HepG2 (cell line): ENCODE results near the gene ZFPM1. TPM values are rescaled to one million over a fixed set of nuclear protein-coding genes. Genes with fewer than 3 reads are reported as not detected.

Experiments used
- ASH2L ChIP-seq: fragments of 300-600, 200-600 bp; sonication (generic); IDR thresholded peaks from 2 replicates; pipeline ENCODE4 v1.7.0; 2017; ENCODE audit warnings: low read depth, mild to moderate bottlenecking, moderate library complexity, mixed read lengths, low read length; ENCODE audit not compliant: insufficient read length
- JARID2 ChIP-seq: sonication (generic); formaldehyde crosslinking; IDR thresholded peaks from 2 replicates; pipeline ENCODE4 v1.8.1; 2023; ENCODE audit warnings: missing genetic modification reagents, inconsistent platforms; ENCODE audit not compliant: insufficient replicate concordance
- MATR3 ChIP-seq: sonication (generic); formaldehyde crosslinking; IDR thresholded peaks from 2 replicates; pipeline ENCODE4 v1.4.0; 2020; ENCODE audit warnings: missing genetic modification reagents
- MBD4 ChIP-seq: IDR thresholded peaks from 2 replicates; pipeline ENCODE4 v1.6.1; 2012; ENCODE audit warnings: low read length, inconsistent platforms, borderline replicate concordance
- MIXL1 ChIP-seq: IDR thresholded peaks from 2 replicates; pipeline ENCODE4 v1.6.1; 2016
- PCBP1 ChIP-seq: fragments of 200-400 bp; formaldehyde crosslinking; IDR thresholded peaks from 2 replicates; pipeline ENCODE4 v1.6.1; 2017; ENCODE audit warnings: mild to moderate bottlenecking, low read depth, low read length, borderline replicate concordance
- SKIL ChIP-seq: sonication (generic); formaldehyde crosslinking; IDR thresholded peaks from 2 replicates; pipeline ENCODE4 v1.8.0; 2022; ENCODE audit warnings: missing genetic modification reagents, mild to moderate bottlenecking, moderate library complexity, borderline replicate concordance
- ZBTB25 ChIP-seq: IDR thresholded peaks from 2 replicates; pipeline ENCODE4 v1.6.1; 2018; ENCODE audit warnings: missing genetic modification reagents
- ZBTB40 ChIP-seq, 2 experiments: fragments of 450-650 bp in 1 of 2; sonication (generic) in 1 of 2; formaldehyde crosslinking in 1 of 2; IDR thresholded peaks; 2 replicates each; pipeline versions ENCODE4 v1.6.1 to v1.8.0; 2016 to 2022; ENCODE audit warnings: antibody characterized with exemption in 1 of 2, mild to moderate bottlenecking in 1 of 2, missing genetic modification reagents in 1 of 2
- ZFP1 ChIP-seq: IDR thresholded peaks from 2 replicates; pipeline ENCODE4 v1.6.1; 2016
- ZNF326 ChIP-seq: sonication (generic); formaldehyde crosslinking; IDR thresholded peaks from 2 replicates; pipeline ENCODE4 v1.4.0; 2020; ENCODE audit warnings: missing genetic modification reagents, borderline replicate concordance
- ZNF382 ChIP-seq: sonication (generic); formaldehyde crosslinking; IDR thresholded peaks from 2 replicates; pipeline ENCODE4 v1.5.0; 2020; ENCODE audit warnings: missing genetic modification reagents, mild to moderate bottlenecking, borderline replicate concordance
- ZSCAN29 ChIP-seq: sonication (generic); formaldehyde crosslinking; conservative IDR thresholded peaks from 2 replicates; pipeline ENCODE4 v1.4.0; 2020; ENCODE audit warnings: mild to moderate bottlenecking, missing genetic modification reagents
- ZSCAN30 ChIP-seq: sonication (generic); formaldehyde crosslinking; IDR thresholded peaks from 2 replicates; pipeline ENCODE4 v1.5.0; 2020; ENCODE audit warnings: mild to moderate bottlenecking, missing genetic modification reagents
- polyA plus RNA-seq, 8 experiments: library from polyadenylated mRNA; depleted of rRNA in 3 of 8; stranded (reverse) in 7 of 8; unstranded in 1 of 8; fragments of >200 nt; fragmentation: Illumina TruSeq in 4 of 8; extraction: Trizol in 4 of 8; gene quantifications; 2 replicates each; pipeline versions ENCODE4 v1.2.1 to v1.2.3, GENCODE V29; 2011 to 2016; ENCODE audit warnings: low read depth in 4 of 8, missing spikeins in 1 of 8, mixed read lengths in 1 of 8; ENCODE audit not compliant: insufficient read depth in 1 of 8
- total RNA-seq, 5 experiments: library from RNA; depleted of rRNA; stranded (reverse); fragments of >200 nt; fragmentation: Illumina TruSeq; extraction: Trizol; gene quantifications; 2 replicates each; pipeline ENCODE4 v1.2.3, GENCODE V29; 2016; ENCODE audit warnings: low read depth in 1 of 5

The ZFPM1 gene
- total and polyA plus RNA-seq, 2 of the 13 experiments (the other 11 are each of a cell fraction or from before 2014, with no cell fraction given), result 1.3 to 3.8 TPM

- TF ChIP-seq ZBTB40 (IDR thresholded peaks at IDR 0.05), result no peak
- TF ChIP-seq ZBTB40 (CRISPR knock-in tag; IDR thresholded peaks at IDR 0.05), result 0 out of 2 replicates have a peak, but pooled peaks have one; percentile 23
- TF ChIP-seq ZBTB25 (CRISPR knock-in tag), result peak; percentile 68; the same call in 1 of the 2 replicates
- TF ChIP-seq ZFP1 (CRISPR knock-in tag), result no peak
- 0 out of 2 replicates have a peak, but pooled peaks have one; percentile 40 for TF ChIP-seq SKIL (CRISPR knock-in tag)
- TF ChIP-seq ASH2L, result peak; percentile 62
- no peak for TF ChIP-seq ZNF326 (CRISPR knock-in tag)
- TF ChIP-seq ZSCAN29 (CRISPR knock-in tag), result no peak
- no peak for TF ChIP-seq ZNF382 (CRISPR knock-in tag)
- 0 out of 2 replicates have a peak, but pooled peaks have one; percentile 41 for TF ChIP-seq PCBP1
- TF ChIP-seq JARID2, result no peak
- 0 out of 2 replicates have a peak, but pooled peaks have one; percentile 20 for TF ChIP-seq MIXL1
- TF ChIP-seq MBD4, result no peak
- 0 out of 2 replicates have a peak, but pooled peaks have one; percentile 52 for TF ChIP-seq ZSCAN30 (CRISPR knock-in tag)
- no peak for TF ChIP-seq MATR3 (CRISPR knock-in tag)
Observed at GRCh38 chr16:88455610-88456355, 2.7 kb downstream of the ZFPM1 start (continued).
